Caco-2 (cell line): ENCODE data around the gene NDUFS3. TPM values are rescaled to one million over a fixed set of nuclear protein-coding genes. Genes with fewer than 3 reads are reported as not detected.

Experiments
- BruUV-seq: library from RNA; stranded (reverse); fragments of 400-500 nt; replicated peaks from 2 replicates; lab custom pipeline; 2021; lab: Mats Ljungman, UMichigan
- CTCF ChIA-PET: fragments of 300-600 bp; sonication (Branson Sonifier 250); formaldehyde crosslinking; loops from one replicate; lab custom pipeline; 2022; ENCODE audit warnings: antibody characterized with exemption; lab: Charles Lee
- POLR2A ChIA-PET: fragments of 300-600 bp; sonication (Branson Sonifier 250); formaldehyde crosslinking; loops from one replicate; lab custom pipeline; 2022; ENCODE audit warnings: antibody characterized with exemption; lab: Charles Lee
- DNase-seq, 2 experiments: peaks; one replicate each; pipeline versions ENCODE4 v3.0.0 to v3.0.0-alpha.2; 2020 to 2022
- H3K27me3 ChIP-seq: replicated peaks from 2 replicates; pipeline ENCODE4 v1.6.0; 2011; ENCODE audit warnings: low read length; ENCODE audit not compliant: control insufficient read depth, insufficient read depth
- H3K36me3 ChIP-seq: 2 replicates; pipeline ENCODE4 v1.5.1; 2011; ENCODE audit warnings: low read length; ENCODE audit not compliant: control insufficient read depth, insufficient read depth
- H3K4me1 ChIP-seq: fragments of 250-450 bp; sonication (Bioruptor Pico); 2 replicates; pipeline ENCODE4 v1.5.1; 2020; ENCODE audit warnings: mild to moderate bottlenecking
- H3K4me3 ChIP-seq: 2 replicates; pipeline ENCODE4 v1.5.1; 2011; ENCODE audit warnings: low read depth, mild to moderate bottlenecking, control low read depth, low read length
- H3K9me3 ChIP-seq: fragments of 250-450 bp; sonication (Bioruptor Pico); 2 replicates; pipeline ENCODE4 v1.5.1; 2020; ENCODE audit warnings: mild to moderate bottlenecking, moderate library complexity
- H3K27ac Mint-ChIP-seq: one replicate; pipeline ENCODE4 v1.8.0; 2022; ENCODE audit warnings: mixed read lengths; ENCODE audit not compliant: unreplicated experiment
- H3K27me3 Mint-ChIP-seq: one replicate; pipeline ENCODE4 v1.8.0; 2022; ENCODE audit warnings: mixed read lengths; ENCODE audit not compliant: insufficient read depth, unreplicated experiment
- H3K36me3 Mint-ChIP-seq: one replicate; pipeline ENCODE4 v1.8.0; 2022; ENCODE audit warnings: mild to moderate bottlenecking, mixed read lengths; ENCODE audit not compliant: insufficient read depth, unreplicated experiment
- H3K4me1 Mint-ChIP-seq: one replicate; pipeline ENCODE4 v1.8.0; 2022; ENCODE audit warnings: low read depth, mixed read lengths; ENCODE audit not compliant: unreplicated experiment
- H3K4me3 Mint-ChIP-seq: one replicate; pipeline ENCODE4 v1.8.0; 2022; ENCODE audit warnings: mild to moderate bottlenecking, moderate library complexity, mixed read lengths; ENCODE audit not compliant: unreplicated experiment
- H3K9me3 Mint-ChIP-seq: one replicate; pipeline ENCODE4 v1.8.0; 2022; ENCODE audit warnings: mixed read lengths; ENCODE audit not compliant: unreplicated experiment
- intact Hi-C: fragments of 100-400 bp; cut with micrococcal nuclease; formaldehyde crosslinking; loops from one replicate; pipeline ENCODE4 v1.10.0; 2022; ENCODE audit not compliant: unreplicated experiment
- total RNA-seq: library from RNA; stranded (reverse); gene quantifications from 2 replicates; pipeline ENCODE4 v1.2.3, GENCODE V29; 2022
- TF ChIP-seq, protein P1 (sequence below), 2 experiments: fragments of 200-600 bp in 1 of 2; IDR thresholded peaks; 1 replicate in 1 of 2; 2 replicates in 1 of 2; pipeline versions ENCODE4 v1.5.1 to v1.8.0; 2011 to 2022; ENCODE audit warnings: antibody characterized with exemption in 1 of 2, control low read depth in 1 of 2, inconsistent platforms in 1 of 2, low read depth in 1 of 2, low read length in 1 of 2, mild to moderate bottlenecking in 1 of 2, moderate library complexity in 1 of 2; ENCODE audit not compliant: insufficient read depth in 1 of 2, severe bottlenecking in 1 of 2, unreplicated experiment in 1 of 2

The NDUFS3 gene
- total RNA-seq, 1 experiment from 2014 or later, result 185 TPM

DNA sequence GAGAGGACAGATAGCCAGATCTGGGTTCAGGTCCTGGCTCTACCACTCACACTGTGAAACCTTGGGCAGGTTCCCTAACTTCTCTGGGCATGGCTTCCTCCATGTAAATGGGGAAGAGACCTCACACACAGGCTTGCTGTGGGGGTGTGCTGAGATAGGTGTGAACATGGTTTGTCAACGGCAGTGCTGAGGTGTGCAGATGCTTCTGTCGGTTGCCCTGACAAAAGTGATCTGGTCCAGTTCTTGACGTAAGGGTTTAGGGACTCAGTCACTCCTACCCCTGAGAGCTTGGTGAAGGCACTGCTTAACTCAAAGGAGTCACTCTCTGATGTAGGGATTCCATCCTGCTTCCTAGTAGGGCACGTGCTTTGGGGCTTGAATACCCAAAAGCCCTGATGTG is 13.4 kb downstream of the NDUFS3 start:
- TF ChIP-seq, protein P1, sequence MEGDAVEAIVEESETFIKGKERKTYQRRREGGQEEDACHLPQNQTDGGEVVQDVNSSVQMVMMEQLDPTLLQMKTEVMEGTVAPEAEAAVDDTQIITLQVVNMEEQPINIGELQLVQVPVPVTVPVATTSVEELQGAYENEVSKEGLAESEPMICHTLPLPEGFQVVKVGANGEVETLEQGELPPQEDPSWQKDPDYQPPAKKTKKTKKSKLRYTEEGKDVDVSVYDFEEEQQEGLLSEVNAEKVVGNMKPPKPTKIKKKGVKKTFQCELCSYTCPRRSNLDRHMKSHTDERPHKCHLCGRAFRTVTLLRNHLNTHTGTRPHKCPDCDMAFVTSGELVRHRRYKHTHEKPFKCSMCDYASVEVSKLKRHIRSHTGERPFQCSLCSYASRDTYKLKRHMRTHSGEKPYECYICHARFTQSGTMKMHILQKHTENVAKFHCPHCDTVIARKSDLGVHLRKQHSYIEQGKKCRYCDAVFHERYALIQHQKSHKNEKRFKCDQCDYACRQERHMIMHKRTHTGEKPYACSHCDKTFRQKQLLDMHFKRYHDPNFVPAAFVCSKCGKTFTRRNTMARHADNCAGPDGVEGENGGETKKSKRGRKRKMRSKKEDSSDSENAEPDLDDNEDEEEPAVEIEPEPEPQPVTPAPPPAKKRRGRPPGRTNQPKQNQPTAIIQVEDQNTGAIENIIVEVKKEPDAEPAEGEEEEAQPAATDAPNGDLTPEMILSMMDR (IDR thresholded peaks at IDR 0.05; ENCODE audit: insufficient read depth in 1 of 2, low read depth in 1 of 2, low read length in 1 of 2, severe bottlenecking in 1 of 2, unreplicated experiment in 1 of 2), result no peak
- BruUV-seq, result no TSS peak
- Histone ChIP-seq H3K4me3 (no peak overlapping the region), H3K27me3 (peaks cover 4% of the 10 kb centered on the region), H3K36me3 (no peaks in the 10 kb centered on the region), H3K9me3 (no peaks in the 10 kb centered on the region), H3K4me1 (0 out of 2 replicates have a peak, but pooled peaks cover 5% of the 10 kb centered on the region)
- intact Hi-C loops, result no loop called here
- no peak for DNase-seq
- CTCF ChIA-PET, result no interaction called here
- Mint-ChIP-seq H3K27me3 (peaks cover 12% of the 10 kb centered on the region), H3K4me1 (no peaks in the 10 kb centered on the region), H3K9me3 (no peaks in the 10 kb centered on the region), H3K4me3 (no peak overlapping the region), H3K27ac (no peak overlapping the region), H3K36me3 (no peaks in the 10 kb centered on the region)
- POLR2A ChIA-PET, result interaction anchor here (0.6 kb wide), 1 partner anchor 331 kb away, joined by 8 read pairs; no protein-coding TSS in a partner anchor

DNA sequence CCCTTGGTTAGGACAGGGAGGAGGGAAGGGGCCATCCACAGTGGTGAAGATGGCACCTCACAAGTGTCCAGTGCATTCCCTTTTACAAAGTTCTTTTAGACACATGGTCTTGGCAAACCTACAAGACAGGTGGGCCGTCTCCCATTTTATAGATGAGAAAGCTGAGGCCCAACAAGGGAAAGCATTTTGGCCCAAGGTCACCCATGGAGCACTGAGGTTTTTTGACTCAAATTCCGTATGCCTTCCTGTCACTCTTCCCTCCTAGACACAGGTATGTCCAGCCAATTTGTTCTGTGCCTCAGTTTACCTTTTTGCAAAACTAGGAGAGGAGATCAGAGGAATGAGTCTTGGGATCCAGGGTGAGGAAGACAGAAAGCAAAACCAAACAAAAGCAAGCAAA is 14.1 kb downstream of the NDUFS3 start:
- DNase-seq, result no peak
- Mint-ChIP-seq H3K4me3 (peak overlapping the region; percentile 64), H3K9me3 (no peaks in the 10 kb centered on the region), H3K4me1 (no peaks in the 10 kb centered on the region), H3K27me3 (peaks cover 12% of the 10 kb centered on the region), H3K27ac (no peak overlapping the region), H3K36me3 (no peaks in the 10 kb centered on the region)
- Histone ChIP-seq H3K27me3 (peaks cover 4% of the 10 kb centered on the region), H3K4me3 (no peak overlapping the region), H3K9me3 (no peaks in the 10 kb centered on the region), H3K4me1 (0 out of 2 replicates have a peak, but pooled peaks cover 5% of the 10 kb centered on the region), H3K36me3 (no peaks in the 10 kb centered on the region)
- no TSS peak for BruUV-seq
- POLR2A ChIA-PET, result interaction anchor here (0.6 kb wide), 1 partner anchor 331 kb away, joined by 8 read pairs; no protein-coding TSS in a partner anchor
- TF ChIP-seq, protein P1 (IDR thresholded peaks at IDR 0.05; ENCODE audit: insufficient read depth in 1 of 2, low read depth in 1 of 2, low read length in 1 of 2, severe bottlenecking in 1 of 2, unreplicated experiment in 1 of 2), result no peak
- intact Hi-C loops, result no loop called here
- CTCF ChIA-PET, result no interaction called here

- no TSS peak for BruUV-seq
- Histone ChIP-seq H3K4me1 (0 out of 2 replicates have a peak, but pooled peaks cover 5% of the 10 kb centered on the region), H3K27me3 (peaks cover 4% of the 10 kb centered on the region), H3K36me3 (no peaks in the 10 kb centered on the region), H3K4me3 (peak overlapping the region; percentile 50; the same call in 1 of the 2 replicates), H3K9me3 (no peaks in the 10 kb centered on the region)
- TF ChIP-seq, protein P1 (IDR thresholded peaks at IDR 0.05; ENCODE audit: insufficient read depth in 1 of 2, low read depth in 1 of 2, low read length in 1 of 2, severe bottlenecking in 1 of 2, unreplicated experiment in 1 of 2), result no peak
- Mint-ChIP-seq H3K36me3 (no peaks in the 10 kb centered on the region), H3K27ac (no peak overlapping the region), H3K4me3 (peak overlapping the region; percentile 64), H3K4me1 (no peaks in the 10 kb centered on the region), H3K27me3 (peaks cover 12% of the 10 kb centered on the region), H3K9me3 (no peaks in the 10 kb centered on the region)
- intact Hi-C loops, result no loop called here
- ChIA-PET POLR2A (no interaction called here), CTCF (no interaction called here)
- no peak for DNase-seq
These were observed 14.6 kb downstream of the NDUFS3 start for GRCh38 chr11:47593492-47593933.
